Spinal cord (tissue), 10 donors: ENCODE results near the gene PTPRF. TPM values are rescaled to one million over a fixed set of nuclear protein-coding genes. Genes with fewer than 3 reads are reported as not detected.

Experiments
- DNase-seq, 6 donors: peaks; one replicate each; pipeline versions ENCODE4 v3.0.0 to v3.0.0-alpha.2; 2013 to 2015; ENCODE audit warnings: low spot score in 6 of 6, low read depth in 4 of 6
- H3K27ac ChIP-seq: one replicate; pipeline ENCODE4 v1.5.1; 2013; ENCODE audit warnings: low read depth, low read length, control low read depth
- H3K27me3 ChIP-seq: one replicate; pipeline ENCODE4 v1.6.1; 2013; ENCODE audit warnings: low read length; ENCODE audit not compliant: control insufficient read depth, insufficient read depth
- H3K36me3 ChIP-seq: one replicate; pipeline ENCODE4 v1.6.1; 2013; ENCODE audit warnings: low read length; ENCODE audit not compliant: control insufficient read depth, insufficient read depth
- H3K4me1 ChIP-seq: one replicate; pipeline ENCODE4 v1.6.1; 2013; ENCODE audit warnings: low read length; ENCODE audit not compliant: control insufficient read depth, insufficient read depth
- H3K4me3 ChIP-seq: one replicate; pipeline ENCODE4 v1.5.1; 2013; ENCODE audit warnings: low read depth, low read length, control low read depth
- H3K9me3 ChIP-seq: one replicate; pipeline ENCODE4 v1.6.1; 2013; ENCODE audit warnings: low read length; ENCODE audit not compliant: control insufficient read depth, insufficient read depth
- WGBS: methylation state at CpG from one replicate; pipeline ENCODE4 v1.1.5; 2013; ENCODE audit warnings: missing lambda C conversion rate; ENCODE audit not compliant: insufficient coverage; 5-methylcytosine and 5-hydroxymethylcytosine counted together
- polyA plus RNA-seq, 2 donors: library from polyadenylated mRNA; unstranded; fragments of 120-200 nt; gene quantifications; one replicate each; pipeline ENCODE4 v1.2.1, GENCODE V29; 2013; ENCODE audit not compliant: insufficient read length in 2 of 2
- total RNA-seq, 2 donors: library from RNA; depleted of rRNA in 1 of 2; stranded (reverse); fragments of 120-200 nt in 1 of 2; fragments of >200 nt in 1 of 2; gene quantifications; one replicate each; pipeline versions ENCODE4 v1.2.3 to v1.2.4, GENCODE V29; 2013 to 2014
- donor health status: healthy.

PTPRF gene
- total and polyA plus RNA-seq, 4 donors = 51.0 to 114 (median 92.4) TPM

DNA sequence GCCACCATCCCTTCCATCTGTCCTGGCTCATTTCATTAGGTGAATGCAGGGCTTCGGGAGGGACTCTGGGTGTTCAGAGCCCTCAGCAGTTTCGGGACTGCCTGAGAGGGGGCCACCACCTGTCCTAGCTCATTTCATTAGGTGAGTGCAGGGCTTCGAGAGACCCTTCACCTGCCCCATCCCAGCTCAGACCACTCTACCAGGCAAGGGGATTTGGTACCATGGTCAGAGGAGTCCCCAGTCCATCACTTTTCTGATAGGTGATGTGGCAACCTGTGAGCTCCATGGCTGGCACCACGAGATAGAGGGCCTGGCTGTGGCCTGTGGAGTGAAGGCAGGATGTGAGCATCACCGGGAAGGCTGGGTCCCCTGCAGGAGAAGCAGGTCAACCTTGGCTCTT, 86.3 kb downstream of the PTPRF start:
- Histone ChIP-seq H3K4me3 (no peak overlapping the region), H3K4me1 (peaks cover 6% of the 10 kb centered on the region), H3K27ac (no peak overlapping the region), H3K36me3 (peaks cover 97% of the 10 kb centered on the region), H3K27me3 (no peaks in the 10 kb centered on the region), H3K9me3 (no peaks in the 10 kb centered on the region)
- 93% methylated on average over 5 of the region's 5 CpGs for WGBS
- DNase-seq = no peak

DNA sequence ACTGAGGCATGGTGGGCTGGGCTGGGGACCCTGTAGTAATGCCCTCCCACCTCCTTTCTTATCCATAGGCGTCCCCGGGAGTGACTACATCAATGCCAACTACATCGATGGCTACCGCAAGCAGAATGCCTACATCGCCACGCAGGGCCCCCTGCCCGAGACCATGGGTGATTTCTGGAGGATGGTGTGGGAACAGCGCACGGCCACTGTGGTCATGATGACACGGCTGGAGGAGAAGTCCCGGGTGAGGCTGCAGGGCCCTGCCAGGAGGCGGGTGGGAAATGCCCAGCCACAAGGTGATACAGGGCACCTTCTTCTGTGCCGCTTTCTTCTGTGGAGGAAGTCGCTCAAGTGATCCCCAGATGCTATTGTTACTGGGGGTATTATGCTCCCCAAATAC, 87.0 kb downstream of the PTPRF start:
- Histone ChIP-seq H3K4me1 (peaks cover 6% of the 10 kb centered on the region), H3K9me3 (no peaks in the 10 kb centered on the region), H3K27me3 (no peaks in the 10 kb centered on the region), H3K27ac (no peak overlapping the region), H3K36me3 (peaks cover 99% of the 10 kb centered on the region), H3K4me3 (no peak overlapping the region)
- 96% methylated on average over 13 of the region's 14 CpGs for WGBS
- DNase-seq = no peak

DNA sequence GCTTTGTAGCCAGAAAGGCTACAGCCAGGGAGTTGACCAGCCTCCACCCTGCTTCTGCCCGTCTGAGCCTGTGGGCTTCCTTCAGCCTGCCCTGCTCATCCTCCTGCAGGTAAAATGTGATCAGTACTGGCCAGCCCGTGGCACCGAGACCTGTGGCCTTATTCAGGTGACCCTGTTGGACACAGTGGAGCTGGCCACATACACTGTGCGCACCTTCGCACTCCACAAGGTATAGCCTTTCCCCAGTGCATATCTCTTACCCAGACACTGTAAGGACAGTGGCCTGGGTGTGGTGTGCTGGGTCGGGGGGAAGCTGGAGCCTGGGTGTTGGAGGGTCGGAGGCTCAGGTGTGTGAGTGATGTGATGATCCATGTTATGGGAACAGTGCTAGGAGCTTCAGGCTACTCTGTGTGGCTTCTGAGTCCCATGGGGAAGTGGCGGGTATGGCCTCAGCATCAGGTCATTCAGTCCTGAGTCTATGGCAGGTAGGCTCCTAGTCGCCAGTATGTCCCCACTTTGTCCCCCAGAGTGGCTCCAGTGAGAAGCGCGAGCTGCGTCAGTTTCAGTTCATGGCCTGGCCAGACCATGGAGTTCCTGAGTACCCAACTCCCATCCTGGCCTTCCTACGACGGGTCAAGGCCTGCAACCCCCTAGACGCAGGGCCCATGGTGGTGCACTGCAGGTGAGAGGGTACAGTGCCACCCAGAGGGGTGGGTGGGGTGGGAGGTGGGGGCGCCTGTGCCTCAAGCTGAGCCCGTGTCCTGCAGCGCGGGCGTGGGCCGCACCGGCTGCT, 88.0 kb downstream of the PTPRF start:
- WGBS = 91% methylated on average over 17 of the region's 22 CpGs
- Histone ChIP-seq H3K9me3 (no peaks in the 10 kb centered on the region), H3K4me1 (peaks cover 6% of the 10 kb centered on the region), H3K36me3 (peaks cover 95% of the 10 kb centered on the region), H3K27ac (no peak overlapping the region), H3K4me3 (no peak overlapping the region), H3K27me3 (no peaks in the 10 kb centered on the region)
- DNase-seq = no peak

DNA sequence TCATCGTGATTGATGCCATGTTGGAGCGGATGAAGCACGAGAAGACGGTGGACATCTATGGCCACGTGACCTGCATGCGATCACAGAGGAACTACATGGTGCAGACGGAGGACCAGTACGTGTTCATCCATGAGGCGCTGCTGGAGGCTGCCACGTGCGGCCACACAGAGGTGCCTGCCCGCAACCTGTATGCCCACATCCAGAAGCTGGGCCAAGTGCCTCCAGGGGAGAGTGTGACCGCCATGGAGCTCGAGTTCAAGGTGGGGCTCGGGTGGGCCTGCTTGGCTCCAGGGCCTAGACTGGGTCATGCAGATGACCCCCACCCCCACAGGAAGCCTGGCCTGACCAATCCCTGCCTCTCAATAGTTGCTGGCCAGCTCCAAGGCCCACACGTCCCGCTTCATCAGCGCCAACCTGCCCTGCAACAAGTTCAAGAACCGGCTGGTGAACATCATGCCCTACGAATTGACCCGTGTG, 88.7 kb downstream of the PTPRF start:
- peaks cover 6% of the 10 kb centered on the region for H3K4me1 ChIP-seq
- H3K36me3 ChIP-seq = peaks cover 95% of the 10 kb centered on the region
- no peak overlapping the region for H3K4me3 ChIP-seq
- DNase-seq = no peak
- H3K27ac ChIP-seq = no peak overlapping the region
- H3K9me3 ChIP-seq = no peaks in the 10 kb centered on the region
- H3K27me3 ChIP-seq = no peaks in the 10 kb centered on the region
- WGBS = 97% methylated on average over 21 of the region's 21 CpGs

DNA sequence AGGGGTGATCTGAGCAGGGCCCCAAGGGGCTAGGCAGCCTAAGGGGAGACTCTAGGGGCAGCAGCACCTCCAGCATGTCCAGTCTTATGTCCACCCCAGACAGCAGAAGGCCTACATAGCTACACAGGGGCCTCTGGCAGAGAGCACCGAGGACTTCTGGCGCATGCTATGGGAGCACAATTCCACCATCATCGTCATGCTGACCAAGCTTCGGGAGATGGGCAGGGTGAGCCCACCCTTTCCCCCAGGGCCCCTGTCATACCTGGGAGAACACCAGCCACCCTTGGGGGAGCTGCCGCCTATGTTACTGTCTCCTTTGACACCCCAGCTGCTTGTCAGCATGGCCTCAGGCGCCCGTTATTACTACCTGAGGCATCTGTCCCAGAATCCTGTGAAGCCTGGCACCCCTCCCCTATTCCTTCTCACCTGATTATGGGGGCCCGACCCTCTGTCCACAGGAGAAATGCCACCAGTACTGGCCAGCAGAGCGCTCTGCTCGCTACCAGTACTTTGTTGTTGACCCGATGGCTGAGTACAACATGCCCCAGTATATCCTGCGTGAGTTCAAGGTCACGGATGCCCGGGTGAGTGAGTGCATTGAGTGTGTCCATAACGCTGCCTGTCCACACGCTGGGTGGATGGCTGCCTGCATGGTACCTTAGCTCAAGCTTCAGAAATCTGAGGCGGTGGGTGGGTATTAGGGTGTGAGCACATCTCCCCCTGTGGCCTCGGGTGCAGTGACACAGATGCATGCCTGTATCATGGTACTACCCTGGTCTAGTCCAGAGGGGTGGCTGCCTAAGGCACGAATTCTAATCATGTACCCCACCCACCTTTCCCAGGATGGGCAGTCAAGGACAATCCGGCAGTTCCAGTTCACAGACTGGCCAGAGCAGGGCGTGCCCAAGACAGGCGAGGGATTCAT, 89.6 kb downstream of the PTPRF start:
- Histone ChIP-seq H3K27ac (no peak overlapping the region), H3K27me3 (no peaks in the 10 kb centered on the region), H3K4me1 (peaks cover 6% of the 10 kb centered on the region), H3K36me3 (peaks cover 93% of the 10 kb centered on the region), H3K9me3 (no peaks in the 10 kb centered on the region), H3K4me3 (no peak overlapping the region)
- no peak for DNase-seq
- WGBS = 97% methylated on average over 21 of the region's 22 CpGs

DNA sequence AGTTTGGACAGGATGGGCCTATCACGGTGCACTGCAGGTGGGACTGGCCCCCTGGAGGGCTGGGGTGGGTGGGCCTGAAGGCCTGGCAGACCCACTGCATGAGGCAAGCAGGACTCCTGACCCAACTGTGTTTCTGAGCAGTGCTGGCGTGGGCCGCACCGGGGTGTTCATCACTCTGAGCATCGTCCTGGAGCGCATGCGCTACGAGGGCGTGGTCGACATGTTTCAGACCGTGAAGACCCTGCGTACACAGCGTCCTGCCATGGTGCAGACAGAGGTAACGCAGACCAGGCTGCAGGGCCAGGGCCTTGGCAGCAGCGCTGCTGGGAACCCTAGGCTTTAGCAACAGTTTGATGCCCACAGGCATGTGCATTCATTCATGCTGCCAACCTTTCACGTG, 90.3 kb downstream of the PTPRF start:
- H3K4me1 ChIP-seq = peaks cover 6% of the 10 kb centered on the region
- H3K9me3 ChIP-seq = no peaks in the 10 kb centered on the region
- WGBS = 94% methylated on average over 16 of the region's 16 CpGs
- H3K27me3 ChIP-seq = no peaks in the 10 kb centered on the region
- no peak overlapping the region for H3K27ac ChIP-seq
- no peak for DNase-seq
- no peak overlapping the region for H3K4me3 ChIP-seq
- H3K36me3 ChIP-seq = peaks cover 90% of the 10 kb centered on the region

DNA sequence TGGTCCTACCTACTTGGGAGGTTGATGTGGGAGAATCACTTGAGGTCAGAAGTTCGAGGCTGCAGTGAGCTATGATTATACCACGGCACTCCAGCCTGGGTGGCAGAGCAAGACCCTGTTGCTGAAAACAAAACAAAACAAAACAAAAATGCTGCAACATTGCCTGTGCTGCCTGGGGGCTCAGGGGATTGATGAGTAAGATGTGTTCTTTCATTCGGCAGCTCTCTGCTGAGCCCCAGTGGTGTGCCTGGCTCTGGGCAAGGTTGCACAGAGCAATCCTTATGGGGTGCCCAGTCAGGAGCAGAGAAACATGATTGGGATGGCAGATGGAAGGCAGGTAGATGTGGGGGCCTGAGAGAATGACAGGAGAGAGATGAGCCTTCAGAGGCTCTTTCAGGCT, 90.7 kb downstream of the PTPRF start:
- Histone ChIP-seq H3K9me3 (no peaks in the 10 kb centered on the region), H3K27me3 (no peaks in the 10 kb centered on the region), H3K4me1 (peaks cover 5% of the 10 kb centered on the region), H3K36me3 (peaks cover 86% of the 10 kb centered on the region), H3K27ac (no peak overlapping the region), H3K4me3 (no peak overlapping the region)
- 92% methylated on average over 1 of the region's 3 CpGs for WGBS
- no peak for DNase-seq

DNA sequence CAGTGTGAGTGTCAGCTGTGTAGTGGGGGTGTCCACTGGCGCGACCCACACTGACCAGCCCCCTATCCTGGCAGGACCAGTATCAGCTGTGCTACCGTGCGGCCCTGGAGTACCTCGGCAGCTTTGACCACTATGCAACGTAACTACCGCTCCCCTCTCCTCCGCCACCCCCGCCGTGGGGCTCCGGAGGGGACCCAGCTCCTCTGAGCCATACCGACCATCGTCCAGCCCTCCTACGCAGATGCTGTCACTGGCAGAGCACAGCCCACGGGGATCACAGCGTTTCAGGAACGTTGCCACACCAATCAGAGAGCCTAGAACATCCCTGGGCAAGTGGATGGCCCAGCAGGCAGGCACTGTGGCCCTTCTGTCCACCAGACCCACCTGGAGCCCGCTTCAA, 91.2 kb downstream of the PTPRF start:
- H3K27ac ChIP-seq = no peak overlapping the region
- H3K27me3 ChIP-seq = no peaks in the 10 kb centered on the region
- DNase-seq = no peak
- WGBS = 93% methylated on average over 16 of the region's 18 CpGs
- no peaks in the 10 kb centered on the region for H3K4me1 ChIP-seq
- H3K36me3 ChIP-seq = peaks cover 81% of the 10 kb centered on the region
- H3K4me3 ChIP-seq = no peak overlapping the region
- no peaks in the 10 kb centered on the region for H3K9me3 ChIP-seq

DNA sequence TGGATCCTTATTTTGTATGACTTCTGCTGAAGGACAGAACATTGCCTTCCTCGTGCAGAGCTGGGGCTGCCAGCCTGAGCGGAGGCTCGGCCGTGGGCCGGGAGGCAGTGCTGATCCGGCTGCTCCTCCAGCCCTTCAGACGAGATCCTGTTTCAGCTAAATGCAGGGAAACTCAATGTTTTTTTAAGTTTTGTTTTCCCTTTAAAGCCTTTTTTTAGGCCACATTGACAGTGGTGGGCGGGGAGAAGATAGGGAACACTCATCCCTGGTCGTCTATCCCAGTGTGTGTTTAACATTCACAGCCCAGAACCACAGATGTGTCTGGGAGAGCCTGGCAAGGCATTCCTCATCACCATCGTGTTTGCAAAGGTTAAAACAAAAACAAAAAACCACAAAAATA, 91.8 kb downstream of the PTPRF start:
- 87% methylated on average over 9 of the region's 10 CpGs for WGBS
- DNase-seq = no peak
- Histone ChIP-seq H3K36me3 (peaks cover 75% of the 10 kb centered on the region), H3K4me3 (no peak overlapping the region), H3K4me1 (no peaks in the 10 kb centered on the region), H3K27me3 (no peaks in the 10 kb centered on the region), H3K27ac (no peak overlapping the region), H3K9me3 (no peaks in the 10 kb centered on the region)
